Activated naive CD4-positive, alpha-beta T cell treated with anti-CD3 and anti-CD28 coated beads for 36 hours (primary cell): Measurements from ENCODE around the gene WDFY3. TPM values are rescaled to one million over a fixed set of nuclear protein-coding genes. Genes with fewer than 3 reads are reported as not detected.

Experiments used
- CTCF ChIA-PET: fragments of 350-600 bp; sonication (Branson Sonifier 250); formaldehyde crosslinking; loops from one replicate; lab custom pipeline; 2021; ENCODE audit warnings: antibody characterized with exemption; lab: Charles Lee
- DNase-seq: peaks from one replicate; pipeline ENCODE4 v3.0.0-alpha.2; 2020
- H3K27ac Mint-ChIP-seq: one replicate; pipeline ENCODE4 v1.8.0; 2021; ENCODE audit warnings: mild to moderate bottlenecking, mixed read lengths
- H3K27me3 Mint-ChIP-seq: one replicate; pipeline ENCODE4 v1.8.0; 2021; ENCODE audit warnings: low read depth, mixed read lengths
- H3K36me3 Mint-ChIP-seq: one replicate; pipeline ENCODE4 v1.8.0; 2021; ENCODE audit warnings: low read depth, mixed read lengths
- H3K4me1 Mint-ChIP-seq: one replicate; pipeline ENCODE4 v1.8.0; 2021; ENCODE audit warnings: low read depth, mixed read lengths
- H3K4me3 Mint-ChIP-seq: one replicate; pipeline ENCODE4 v1.8.0; 2021; ENCODE audit warnings: mild to moderate bottlenecking, moderate library complexity, mixed read lengths
- H3K9me3 Mint-ChIP-seq: one replicate; pipeline ENCODE4 v1.8.0; 2021; ENCODE audit warnings: mixed read lengths
- intact Hi-C: fragments of 100-400 bp; cut with micrococcal nuclease; formaldehyde crosslinking; loops from one replicate; pipeline ENCODE4 v1.15.1; 2023
- total RNA-seq, 2 experiments: library from RNA; stranded (reverse); gene quantifications; one replicate each; pipeline ENCODE4 v1.2.3, GENCODE V29; 2021

The WDFY3 gene
- total RNA-seq, 2 experiments from 2014 or later, result 1.0 to 1.2 TPM

- Mint-ChIP-seq H3K27me3 (peaks cover 35% of the 10 kb centered on the region), H3K4me1 (peaks cover 14% of the 10 kb centered on the region), H3K9me3 (no peaks in the 10 kb centered on the region), H3K4me3 (peak overlapping the region; percentile 45), H3K36me3 (no peaks in the 10 kb centered on the region), H3K27ac (no peak overlapping the region)
- CTCF ChIA-PET, result no interaction called here
- intact Hi-C loops, result loop anchor here (5.0 kb wide), 1 partner anchor 468 kb away; the partner anchor contains the start of gene NKX6-1
- DNase-seq, result no peak
Observed at GRCh38 chr4:84965553-84966381, 723 bp downstream of the WDFY3 start.

- intact Hi-C loops, result loop anchor here (5.0 kb wide), 1 partner anchor 468 kb away; the partner anchor contains the start of gene NKX6-1
Observed at GRCh38 chr4:84964995-84965552, 1.4 kb downstream of the WDFY3 start.

GRCh38 chr4:84962102-84962501 is 4.4 kb downstream of the WDFY3 start:
- Mint-ChIP-seq H3K27ac (no peak overlapping the region), H3K36me3 (no peaks in the 10 kb centered on the region), H3K9me3 (no peaks in the 10 kb centered on the region), H3K4me3 (no peak overlapping the region), H3K4me1 (peaks cover 12% of the 10 kb centered on the region), H3K27me3 (peaks cover 31% of the 10 kb centered on the region)
- CTCF ChIA-PET, result interaction anchor here (0.7 to 0.9 kb wide), 2 partner anchors 31 to 322 kb away, joined by 3 read pairs; no protein-coding TSS in a partner anchor
- intact Hi-C loops, result no loop called here
- no peak for DNase-seq

More at GRCh38 chr4:84964995-84965552, 1.4 kb downstream of the WDFY3 start:
- H3K27ac Mint-ChIP-seq, result no peak overlapping the region
- DNase-seq, result no peak
- CTCF ChIA-PET, result no interaction called here
- H3K9me3 Mint-ChIP-seq, result no peaks in the 10 kb centered on the region
- H3K36me3 Mint-ChIP-seq, result no peaks in the 10 kb centered on the region
- peaks cover 14% of the 10 kb centered on the region for H3K4me1 Mint-ChIP-seq
- peaks cover 39% of the 10 kb centered on the region for H3K27me3 Mint-ChIP-seq
- H3K4me3 Mint-ChIP-seq, result peak overlapping the region; percentile 45

- DNase-seq, result no peak
- intact Hi-C loops, result no loop called here
- CTCF ChIA-PET, result no interaction called here
- Mint-ChIP-seq H3K27ac (no peak overlapping the region), H3K9me3 (no peaks in the 10 kb centered on the region), H3K4me3 (no peak overlapping the region), H3K27me3 (peaks cover 13% of the 10 kb centered on the region), H3K36me3 (no peaks in the 10 kb centered on the region), H3K4me1 (no peaks in the 10 kb centered on the region)
Observed at GRCh38 chr4:84958434-84958833, 8.1 kb downstream of the WDFY3 start.

- Mint-ChIP-seq H3K36me3 (no peaks in the 10 kb centered on the region), H3K27me3 (peaks cover 13% of the 10 kb centered on the region), H3K27ac (no peak overlapping the region), H3K4me3 (no peak overlapping the region), H3K4me1 (no peaks in the 10 kb centered on the region), H3K9me3 (no peaks in the 10 kb centered on the region)
- intact Hi-C loops, result no loop called here
- CTCF ChIA-PET, result no interaction called here
- no peak for DNase-seq
Observed at GRCh38 chr4:84957514-84958420, 8.7 kb downstream of the WDFY3 start.

GRCh38 chr4:84956014-84956413 is 10.5 kb downstream of the WDFY3 start:
- Mint-ChIP-seq H3K9me3 (no peaks in the 10 kb centered on the region), H3K27ac (no peak overlapping the region), H3K4me1 (no peaks in the 10 kb centered on the region), H3K4me3 (no peak overlapping the region), H3K36me3 (no peaks in the 10 kb centered on the region), H3K27me3 (peaks cover 9% of the 10 kb centered on the region)
- CTCF ChIA-PET, result no interaction called here
- no peak for DNase-seq
- intact Hi-C loops, result no loop called here

GRCh38 chr4:84954982-84955567 is 11.4 kb downstream of the WDFY3 start:
- peaks cover 5% of the 10 kb centered on the region for H3K27me3 Mint-ChIP-seq
- intact Hi-C loops, result no loop called here
- CTCF ChIA-PET, result no interaction called here
- H3K27ac Mint-ChIP-seq, result no peak overlapping the region
- no peak for DNase-seq
- H3K36me3 Mint-ChIP-seq, result no peaks in the 10 kb centered on the region
- H3K9me3 Mint-ChIP-seq, result no peaks in the 10 kb centered on the region
- H3K4me3 Mint-ChIP-seq, result no peak overlapping the region
- H3K4me1 Mint-ChIP-seq, result no peaks in the 10 kb centered on the region

GRCh38 chr4:84952776-84953175 is 13.7 kb downstream of the WDFY3 start:
- CTCF ChIA-PET, result no interaction called here
- H3K27me3 Mint-ChIP-seq, result no peaks in the 10 kb centered on the region
- no peak for DNase-seq
- no peaks in the 10 kb centered on the region for H3K9me3 Mint-ChIP-seq
- no peak overlapping the region for H3K4me3 Mint-ChIP-seq
- intact Hi-C loops, result no loop called here
- no peaks in the 10 kb centered on the region for H3K4me1 Mint-ChIP-seq
- H3K36me3 Mint-ChIP-seq, result no peaks in the 10 kb centered on the region
- H3K27ac Mint-ChIP-seq, result no peak overlapping the region

- CTCF ChIA-PET, result no interaction called here
- Mint-ChIP-seq H3K4me1 (no peaks in the 10 kb centered on the region), H3K27me3 (no peaks in the 10 kb centered on the region), H3K9me3 (no peaks in the 10 kb centered on the region), H3K36me3 (no peaks in the 10 kb centered on the region), H3K4me3 (no peak overlapping the region), H3K27ac (no peak overlapping the region)
- intact Hi-C loops, result no loop called here
- DNase-seq, result no peak
Observed at GRCh38 chr4:84952004-84952403, 14.5 kb downstream of the WDFY3 start.

GRCh38 chr4:84948056-84948455 is 18.4 kb downstream of the WDFY3 start:
- H3K9me3 Mint-ChIP-seq, result peaks cover under 1% of the 10 kb centered on the region
- no peaks in the 10 kb centered on the region for H3K36me3 Mint-ChIP-seq
- peaks cover 2% of the 10 kb centered on the region for H3K27me3 Mint-ChIP-seq
- H3K27ac Mint-ChIP-seq, result no peak overlapping the region
- H3K4me1 Mint-ChIP-seq, result no peaks in the 10 kb centered on the region
- no peak for DNase-seq
- intact Hi-C loops, result no loop called here
- CTCF ChIA-PET, result no interaction called here
- H3K4me3 Mint-ChIP-seq, result no peak overlapping the region

- no peaks in the 10 kb centered on the region for H3K4me1 Mint-ChIP-seq
- H3K9me3 Mint-ChIP-seq, result peaks cover 9% of the 10 kb centered on the region
- CTCF ChIA-PET, result no interaction called here
- no peak overlapping the region for H3K27ac Mint-ChIP-seq
- intact Hi-C loops, result no loop called here
- no peak for DNase-seq
- peaks cover 2% of the 10 kb centered on the region for H3K27me3 Mint-ChIP-seq
- no peaks in the 10 kb centered on the region for H3K36me3 Mint-ChIP-seq
- no peak overlapping the region for H3K4me3 Mint-ChIP-seq
Observed at GRCh38 chr4:84944947-84945346, 21.5 kb downstream of the WDFY3 start.

GRCh38 chr4:84940960-84941359 is 25.5 kb downstream of the WDFY3 start:
- CTCF ChIA-PET, result no interaction called here
- H3K4me3 Mint-ChIP-seq, result no peak overlapping the region
- no peaks in the 10 kb centered on the region for H3K36me3 Mint-ChIP-seq
- peaks cover 3% of the 10 kb centered on the region for H3K27me3 Mint-ChIP-seq
- DNase-seq, result no peak
- no peak overlapping the region for H3K27ac Mint-ChIP-seq
- intact Hi-C loops, result no loop called here
- H3K9me3 Mint-ChIP-seq, result peaks cover 10% of the 10 kb centered on the region
- no peaks in the 10 kb centered on the region for H3K4me1 Mint-ChIP-seq
